ENCODE measurements around the gene THRSP.
A peak's percentile ranks its signal among the peaks of the same experiment; 100 is the strongest.
"Not testable (repeated sequence)": the region's sequence is repeated elsewhere in the genome, so short reads cannot be mapped to it uniquely, and the experiment has no call there.

THRSP gene

DNA sequence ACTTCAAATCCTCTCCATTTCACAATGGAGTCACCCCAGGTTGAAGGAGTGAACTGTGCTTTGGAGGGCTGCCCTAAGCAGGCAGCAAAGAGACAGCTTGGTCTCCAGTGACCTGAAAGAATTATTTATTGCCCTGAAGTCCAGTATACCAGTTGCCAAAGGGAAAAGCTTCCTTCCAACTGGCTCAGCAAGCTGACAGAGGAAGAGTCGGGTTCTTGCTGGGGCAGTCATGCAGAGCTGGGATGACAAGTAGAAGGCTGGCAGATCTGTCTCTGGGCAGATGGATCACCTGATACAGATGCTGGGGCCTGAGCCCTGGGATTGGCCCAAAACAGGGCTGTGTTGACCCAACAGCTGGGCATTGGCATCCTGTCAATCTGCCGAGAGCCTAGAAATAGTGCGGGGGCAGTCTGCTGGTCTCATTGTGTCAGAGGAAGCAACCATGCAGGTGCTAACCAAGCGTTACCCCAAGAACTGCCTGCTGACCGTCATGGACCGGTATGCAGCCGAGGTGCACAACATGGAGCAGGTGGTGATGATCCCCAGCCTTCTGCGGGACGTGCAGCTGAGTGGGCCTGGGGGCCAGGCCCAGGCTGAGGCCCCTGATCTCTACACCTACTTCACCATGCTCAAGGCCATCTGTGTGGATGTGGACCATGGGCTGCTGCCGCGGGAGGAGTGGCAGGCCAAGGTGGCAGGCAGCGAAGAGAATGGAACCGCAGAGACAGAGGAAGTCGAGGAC is at the start of gene THRSP:
Gene THRSP (plus strand): TSS at position 422 of the 742 bp plus-strand sequence. CDS start 21 bp downstream, at position 443.
- no peak for DNase-seq (ENCODE audit: low spot score)

DNA sequence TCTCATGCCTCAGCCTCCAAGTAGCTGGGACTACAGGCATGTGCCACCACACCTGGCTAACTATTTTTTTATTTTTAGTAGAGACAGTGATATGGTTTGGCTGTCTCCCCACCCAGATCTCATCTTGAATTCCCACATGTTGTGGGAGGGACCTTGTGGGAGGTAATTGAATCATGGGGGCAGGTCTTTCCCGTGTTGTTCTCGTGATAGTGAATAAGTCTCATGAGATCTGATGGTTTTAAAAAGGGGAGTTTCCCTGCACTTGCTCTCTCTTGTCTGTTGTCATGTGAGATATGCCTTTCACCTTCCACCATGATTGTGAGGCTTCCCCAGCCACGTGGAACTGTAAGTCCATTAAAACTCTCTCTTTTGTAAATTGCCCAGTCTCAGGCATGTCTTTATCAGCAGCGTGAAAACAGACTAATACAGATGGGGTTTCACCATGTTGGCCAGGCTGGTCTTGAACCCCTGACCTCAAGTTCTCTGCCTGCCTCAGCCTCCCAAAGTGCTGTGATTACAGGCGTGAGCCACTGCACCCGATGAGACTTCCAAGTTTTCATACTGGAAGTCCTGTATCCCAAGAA is 48.6 kb upstream of the THRSP start:
- not testable (repeated sequence) for DNase-seq (ENCODE audit: low spot score)

GRCh38 chr11:78015878-78016277 is 47.8 kb upstream of the THRSP start:
- DNase-seq (ENCODE audit: low spot score) = no peak

- DNase-seq (ENCODE audit: low spot score) = no peak
These were observed 43.9 kb upstream of the THRSP start for GRCh38 chr11:78019808-78020207.

- DNase-seq (ENCODE audit: low spot score) = no peak
These were observed 43.4 kb upstream of the THRSP start for GRCh38 chr11:78020246-78020645.

DNA sequence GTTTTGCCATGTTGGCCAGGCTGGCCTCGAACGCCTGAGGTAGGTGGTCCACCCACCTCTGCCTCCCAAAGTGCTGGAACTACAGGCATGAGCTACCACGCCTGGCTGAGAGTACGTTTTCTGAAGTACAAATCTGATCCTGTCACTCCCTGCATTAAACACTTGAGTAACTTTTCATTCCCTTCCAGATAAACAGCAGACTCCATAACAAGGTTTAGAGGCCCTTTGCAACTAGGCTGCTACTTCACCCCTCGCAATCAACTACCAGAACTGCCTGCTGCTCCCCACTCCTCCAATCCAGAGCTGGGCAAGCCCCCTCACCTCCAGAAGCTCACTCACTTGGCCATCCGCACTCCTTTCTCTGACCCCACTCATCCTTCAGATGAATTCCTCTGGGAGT is 42.0 kb upstream of the THRSP start:
- DNase-seq (ENCODE audit: low spot score) = no peak

DNA sequence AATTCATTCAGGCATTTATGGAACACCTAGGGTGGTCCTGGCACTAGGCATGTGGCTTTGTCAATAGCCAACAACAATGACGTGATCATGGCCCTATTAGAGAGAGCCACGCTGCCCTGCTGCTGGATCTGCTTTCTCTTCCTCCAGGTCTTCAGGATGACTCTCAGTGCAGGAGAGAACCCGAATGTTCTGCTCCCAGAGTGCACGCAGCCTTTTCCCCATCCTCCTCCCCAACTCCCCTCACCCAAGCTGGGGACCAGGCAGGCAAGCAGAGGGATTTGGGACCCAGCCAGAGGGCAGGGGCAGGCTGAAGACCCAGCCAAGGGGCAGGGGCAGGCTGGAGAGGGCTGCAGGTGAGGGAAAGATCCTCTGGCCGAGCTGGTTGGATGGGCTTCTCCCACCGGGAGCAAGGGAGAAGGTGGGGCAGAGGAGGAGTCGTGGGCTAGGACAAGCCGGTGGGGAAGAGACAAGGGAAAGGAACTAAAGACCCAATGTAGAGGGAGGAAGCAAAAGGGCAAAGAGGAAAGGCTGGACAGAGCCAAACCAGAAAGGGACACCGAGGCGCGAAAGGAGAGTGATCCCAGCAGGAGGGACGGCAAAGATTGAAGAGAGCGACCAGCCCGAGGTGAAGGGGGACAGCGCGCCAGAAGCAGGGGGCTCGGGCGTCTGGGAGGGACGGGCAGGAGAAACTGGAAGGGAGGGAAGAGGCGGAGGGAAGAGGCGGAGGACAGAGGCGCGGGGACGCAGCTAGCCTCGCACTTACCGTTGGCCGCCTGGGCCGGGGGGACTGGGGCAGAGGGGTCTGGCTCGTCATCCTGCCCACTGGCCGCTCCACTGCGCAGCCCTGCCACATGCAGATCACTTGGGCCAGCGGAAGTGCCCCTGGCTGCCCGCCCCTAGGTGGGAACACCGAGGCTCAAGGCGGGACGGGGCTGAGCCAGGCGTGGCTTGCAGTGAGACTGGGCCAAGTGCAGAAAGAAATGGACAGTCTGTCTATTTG is 41.0 kb upstream of the THRSP start, which contains the start of gene KCTD14:
Gene KCTD14 (minus strand): TSS at position 880 of the 1,000 bp plus-strand sequence. CDS start 27 bp downstream, at position 853.
- peak; percentile 57 for DNase-seq (ENCODE audit: low spot score)

DNA sequence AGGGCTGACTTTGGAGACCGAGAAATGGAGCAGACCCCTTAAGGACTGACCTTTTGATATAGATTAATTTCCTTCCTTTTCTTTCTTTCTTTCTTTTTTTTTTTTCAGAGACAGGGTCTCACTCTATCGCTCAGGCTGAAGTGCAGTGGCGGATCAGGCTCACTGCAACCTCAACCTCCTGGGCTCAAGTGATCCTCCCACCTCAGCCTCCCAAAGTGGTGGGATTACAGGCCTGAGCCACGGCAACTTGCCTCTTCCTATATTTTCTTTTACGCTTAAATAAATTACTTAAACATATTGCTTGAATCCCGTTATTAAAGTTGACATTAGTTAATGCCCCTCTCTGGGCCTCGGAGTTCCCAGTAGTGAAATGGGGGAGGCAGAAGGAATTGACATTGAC is 40.2 kb upstream of the THRSP start:
- DNase-seq (ENCODE audit: low spot score) = no peak

GRCh38 chr11:78025378-78025777 is 38.3 kb upstream of the THRSP start:
- DNase-seq (ENCODE audit: low spot score) = no peak

GRCh38 chr11:78027759-78028158 is 35.9 kb upstream of the THRSP start:
- DNase-seq (ENCODE audit: low spot score) = no peak

GRCh38 chr11:78028423-78028822 is 35.2 kb upstream of the THRSP start:
- DNase-seq (ENCODE audit: low spot score) = peak; percentile 31

GRCh38 chr11:78030429-78031325 is 33.0 kb upstream of the THRSP start:
- no peak for DNase-seq (ENCODE audit: low spot score)

DNA sequence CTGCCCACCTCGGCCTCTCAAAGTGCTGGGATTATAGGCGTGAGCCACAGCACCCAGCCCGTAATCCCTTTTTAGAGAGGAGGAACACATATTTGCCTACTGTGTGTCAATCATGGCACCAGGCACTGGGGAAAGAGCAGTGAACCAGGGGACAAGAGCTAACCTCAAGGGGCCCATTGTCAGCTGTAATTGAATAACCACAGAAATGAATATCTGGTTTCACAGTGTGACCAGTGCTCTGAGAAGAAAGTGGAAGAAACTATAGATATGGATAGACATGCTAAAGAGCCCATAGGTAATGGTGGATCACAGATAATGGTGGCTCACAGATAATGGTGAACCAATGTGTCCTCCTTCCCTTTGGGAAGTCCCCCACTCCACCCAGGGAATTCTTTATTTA is 32.0 kb upstream of the THRSP start:
- DNase-seq (ENCODE audit: low spot score) = no peak

DNA sequence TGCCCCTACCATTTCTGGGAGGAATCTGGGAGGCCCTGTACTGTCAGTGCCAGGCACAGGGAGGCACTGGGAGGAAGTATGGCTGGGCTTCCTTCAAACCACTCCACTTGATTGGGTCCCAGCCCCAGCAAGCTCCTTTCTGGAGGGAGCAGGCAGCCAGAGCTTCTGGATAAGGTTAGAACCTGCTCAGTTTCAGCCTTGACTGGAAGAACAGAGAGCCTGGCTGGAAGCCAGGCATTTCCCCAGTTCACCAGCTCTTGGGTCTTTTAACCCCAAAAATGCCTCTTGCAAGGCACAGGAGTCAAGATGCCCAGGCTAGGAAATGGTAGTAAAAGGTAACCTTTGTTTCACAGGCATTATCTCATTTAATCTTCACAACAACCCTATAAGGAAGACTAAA is 31.6 kb upstream of the THRSP start:
- DNase-seq (ENCODE audit: low spot score) = no peak

GRCh38 chr11:78033040-78033439 is 30.6 kb upstream of the THRSP start:
- no peak for DNase-seq (ENCODE audit: low spot score)

DNA sequence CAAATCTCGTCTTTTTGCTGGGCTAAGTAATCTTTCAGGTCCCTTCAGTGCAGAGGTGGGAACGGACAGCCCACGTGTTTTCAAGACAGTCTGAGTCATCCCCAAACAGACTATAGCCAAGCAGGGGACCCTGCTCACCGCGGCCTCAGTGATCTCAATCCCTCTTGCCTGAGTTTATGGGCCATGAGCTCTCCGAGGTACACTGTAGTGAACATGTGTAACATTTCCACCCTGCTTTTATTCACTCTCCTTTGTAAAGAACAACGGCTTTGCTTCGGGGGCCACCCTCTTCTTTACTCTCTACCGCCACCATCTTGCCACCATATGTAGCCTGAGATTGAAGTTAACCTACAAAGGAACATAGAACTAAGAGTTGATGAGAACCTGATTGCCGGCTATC is 29.0 kb upstream of the THRSP start:
- DNase-seq (ENCODE audit: low spot score) = no peak

- no peak for DNase-seq (ENCODE audit: low spot score)
These were observed 27.3 kb upstream of the THRSP start for GRCh38 chr11:78036313-78036712.

GRCh38 chr11:78037056-78037455 is 26.6 kb upstream of the THRSP start:
- no peak for DNase-seq (ENCODE audit: low spot score)

DNA sequence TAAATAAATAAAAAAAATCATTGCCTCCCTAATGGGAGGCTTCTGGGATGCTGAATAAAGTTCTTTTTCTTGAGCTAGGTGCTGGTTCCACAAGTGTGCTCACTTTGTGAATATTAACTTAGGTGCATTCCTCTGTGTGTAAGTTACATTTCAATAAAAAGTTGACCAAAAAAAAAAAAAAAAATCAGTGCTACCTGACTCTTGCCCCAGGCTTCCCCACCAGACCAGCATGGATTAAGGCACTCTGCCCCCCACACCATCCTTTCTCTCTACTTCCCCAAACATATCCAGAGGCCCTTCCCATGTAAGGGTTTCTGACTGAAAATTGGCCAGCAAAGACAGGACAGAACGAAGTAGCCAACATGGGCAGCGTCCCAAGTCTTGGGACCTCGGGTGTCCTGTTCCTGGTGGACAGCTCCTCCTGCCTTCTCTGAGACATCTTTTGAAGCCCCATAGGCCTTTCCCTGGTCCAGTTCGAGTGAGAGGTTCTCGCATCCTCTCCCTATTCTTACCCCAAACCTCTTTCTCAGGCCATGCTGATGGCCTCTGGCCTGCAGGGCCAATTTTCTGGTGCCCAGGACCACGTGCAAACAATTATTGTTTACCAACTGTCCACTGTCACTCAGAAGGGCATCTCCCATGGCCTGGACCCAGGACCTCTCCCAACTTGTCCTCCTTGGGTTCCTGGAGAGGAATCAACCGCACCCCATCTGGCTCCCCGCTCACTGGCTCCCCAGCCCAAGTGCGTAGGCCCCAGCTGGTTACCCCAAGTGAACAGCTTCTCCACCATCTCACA is 25.6 kb upstream of the THRSP start:
- no peak for DNase-seq (ENCODE audit: low spot score)

GRCh38 chr11:78038697-78039313 is 24.9 kb upstream of the THRSP start:
- no peak for DNase-seq (ENCODE audit: low spot score)
